Measurements from ENCODE around the gene OR10V1. TPM values are rescaled to one million over a fixed set of nuclear protein-coding genes. Genes with fewer than 3 reads are reported as not detected.

The OR10V1 gene
- total RNA-seq, 1 experiment from 2014 or later, result not detected

- in situ Hi-C loops (cut with HindIII; ENCODE audit: low pct_unique_long_range_greater_than_20kb, low sequenced_read_pairs), result no loop called here
- Histone ChIP-seq H3K27me3 (ENCODE audit: control insufficient read depth, insufficient read depth, low read length) (no peaks in the 10 kb centered on the region), H3K4me1 (ENCODE audit: control insufficient read depth, insufficient read depth, low read length) (no peaks in the 10 kb centered on the region), H3K36me3 (ENCODE audit: control insufficient read depth, insufficient read depth, low read length) (no peaks in the 10 kb centered on the region), H3K27ac (ENCODE audit: low read length) (no peak overlapping the region), H3K4me3 (ENCODE audit: low read depth in 2 of 2, low read length in 2 of 2) (no peak overlapping the region), H3K9me3 (ENCODE audit: control insufficient read depth, insufficient read depth, low read depth, low read length) (no peaks in the 10 kb centered on the region)
- CTCF ChIA-PET, result no interaction called here
- no peak for TF ChIP-seq REST (IDR thresholded peaks at IDR 0.05; ENCODE audit: insufficient read depth in 1 of 2, low read depth in 2 of 2, low read length in 1 of 2)
- no peak for TF ChIP-seq CTCF (IDR thresholded peaks at IDR 0.05)
- TF ChIP-seq POLR2AphosphoS5 (IDR thresholded peaks at IDR 0.05; ENCODE audit: low read depth, low read length), result no peak
- TF ChIP-seq TCF7L2 (IDR thresholded peaks at IDR 0.05; ENCODE audit: low read depth, low read length), result no peak
- TF ChIP-seq SIN3A (IDR thresholded peaks at IDR 0.05; ENCODE audit: borderline replicate concordance, insufficient read depth, low read depth, low read length), result no peak
- POLR2A ChIA-PET, result no interaction called here
- intact Hi-C loops (cut with micrococcal nuclease; ENCODE audit: unreplicated experiment), result no loop called here
- BruUV-seq (replicated peaks), result no TSS peak
- ATAC-seq (no peak), DNase-seq (ENCODE audit: low read depth, low spot score) (no peak)
Observed at GRCh38 chr11:59678813-59679165, 34.9 kb downstream of the OR10V1 start.

GRCh38 chr11:59678118-59678812 lies 35.4 kb downstream of the OR10V1 start:
- Histone ChIP-seq H3K4me1 (ENCODE audit: control insufficient read depth, insufficient read depth, low read length) (no peaks in the 10 kb centered on the region), H3K36me3 (ENCODE audit: control insufficient read depth, insufficient read depth, low read length) (no peaks in the 10 kb centered on the region), H3K27ac (ENCODE audit: low read length) (no peak overlapping the region), H3K27me3 (ENCODE audit: control insufficient read depth, insufficient read depth, low read length) (no peaks in the 10 kb centered on the region), H3K9me3 (ENCODE audit: control insufficient read depth, insufficient read depth, low read depth, low read length) (no peaks in the 10 kb centered on the region), H3K4me3 (ENCODE audit: low read depth in 2 of 2, low read length in 2 of 2) (no peak overlapping the region)
- ChIA-PET CTCF (no interaction called here), POLR2A (no interaction called here)
- ATAC-seq (no peak), DNase-seq (ENCODE audit: low read depth, low spot score) (no peak)
- BruUV-seq (replicated peaks), result no TSS peak
- in situ Hi-C loops (cut with HindIII; ENCODE audit: low pct_unique_long_range_greater_than_20kb, low sequenced_read_pairs) (no loop called here), intact Hi-C loops (cut with micrococcal nuclease; ENCODE audit: unreplicated experiment) (no loop called here)
- no peak for TF ChIP-seq CTCF (IDR thresholded peaks at IDR 0.05)
- TF ChIP-seq TCF7L2 (IDR thresholded peaks at IDR 0.05; ENCODE audit: low read depth, low read length), result no peak
- no peak for TF ChIP-seq REST (IDR thresholded peaks at IDR 0.05; ENCODE audit: insufficient read depth in 1 of 2, low read depth in 2 of 2, low read length in 1 of 2)
- no peak for TF ChIP-seq SIN3A (IDR thresholded peaks at IDR 0.05; ENCODE audit: borderline replicate concordance, insufficient read depth, low read depth, low read length)
- TF ChIP-seq POLR2AphosphoS5 (IDR thresholded peaks at IDR 0.05; ENCODE audit: low read depth, low read length), result no peak
